SK-N-SH (cell line): ENCODE measurements around the gene NOL8. TPM values are rescaled to one million over a fixed set of nuclear protein-coding genes. Genes with fewer than 3 reads are reported as not detected.

ENCODE experiments used
- CTCF ChIA-PET: fragments of 300-600, 350-600 bp; formaldehyde crosslinking; extraction: SDS; loops from one replicate; lab custom pipeline; 2021; lab: Yijun Ruan, JAX
- POLR2A ChIA-PET: fragments of 350-600 bp; sonication (Branson Sonifier 250); formaldehyde crosslinking; extraction: SDS; loops from one replicate; lab custom pipeline; 2020; ENCODE audit warnings: antibody characterized with exemption, inconsistent platforms; lab: Yijun Ruan, JAX
- DNase-seq: peaks from one replicate; pipeline ENCODE4 v3.0.0; 2012
- H2AFZ ChIP-seq: fragments of 200-600 bp; sonication (generic); 2 replicates; pipeline ENCODE4 v1.8.1; 2016; ENCODE audit warnings: antibody characterized with exemption, mild to moderate bottlenecking, low read depth
- H3F3A ChIP-seq: fragments of 200-600 bp; sonication (generic); replicated peaks from 2 replicates; pipeline ENCODE3; 2016; ENCODE audit warnings: antibody characterized with exemption, mild to moderate bottlenecking; ENCODE audit not compliant: insufficient read depth
- H3K27ac ChIP-seq, 2 experiments: fragments of 200-500 bp in 1 of 2; fragments of 200-600 bp in 1 of 2; sonication (Bioruptor generic) in 1 of 2; sonication (generic), shearing (Covaris generic) in 1 of 2; 2 replicates each; pipeline versions ENCODE4 v1.5.1 to v1.6.1; 2014 to 2016; ENCODE audit warnings: low read depth in 2 of 2, inconsistent platforms in 1 of 2, low read length in 1 of 2, mild to moderate bottlenecking in 1 of 2, mixed read lengths in 1 of 2
- H3K27me3 ChIP-seq: fragments of 200-600 bp; sonication (generic), shearing (Covaris generic); 2 replicates; pipeline ENCODE4 v1.6.1; 2016; ENCODE audit warnings: mixed run types; ENCODE audit not compliant: insufficient read depth
- H3K36me3 ChIP-seq, 2 experiments: fragments of 200-500 bp in 1 of 2; fragments of 200-600 bp in 1 of 2; sonication (Bioruptor generic) in 1 of 2; sonication (generic) in 1 of 2; replicated peaks in 1 of 2; 2 replicates each; pipeline versions ENCODE3 to v1.5.1; 2014 to 2016; ENCODE audit warnings: low read length in 1 of 2, mild to moderate bottlenecking in 1 of 2; ENCODE audit not compliant: insufficient read depth in 2 of 2, control insufficient read depth in 1 of 2
- H3K4me1 ChIP-seq, 2 experiments: fragments of 200-500 bp in 1 of 2; fragments of 200-600 bp in 1 of 2; sonication (Bioruptor generic) in 1 of 2; sonication (generic), shearing (Covaris generic) in 1 of 2; 2 replicates each; pipeline versions ENCODE4 v1.5.1 to v1.6.1; 2014 to 2016; ENCODE audit warnings: low read depth in 1 of 2, low read length in 1 of 2, mixed run types in 1 of 2; ENCODE audit not compliant: insufficient read depth in 2 of 2, control insufficient read depth in 1 of 2
- H3K4me2 ChIP-seq: fragments of 200-600 bp; sonication (generic), shearing (Covaris generic); 2 replicates; pipeline ENCODE4 v1.6.1; 2017; ENCODE audit warnings: mixed run types
- H3K4me3 ChIP-seq, 2 experiments: fragments of 200-500 bp in 1 of 2; fragments of 200-600 bp in 1 of 2; sonication (Bioruptor generic) in 1 of 2; sonication (generic), shearing (Covaris generic) in 1 of 2; 2 replicates each; pipeline versions ENCODE4 v1.5.1 to v1.8.1; 2014 to 2016; ENCODE audit warnings: low read depth in 2 of 2, inconsistent platforms in 1 of 2, low read length in 1 of 2, mild to moderate bottlenecking in 1 of 2, mixed read lengths in 1 of 2, moderate library complexity in 1 of 2
- H3K79me2 ChIP-seq: fragments of 200-600 bp; sonication (generic); 2 replicates; pipeline ENCODE4 v1.8.1; 2017; ENCODE audit warnings: mild to moderate bottlenecking; ENCODE audit not compliant: insufficient read depth
- H3K9ac ChIP-seq: fragments of 200-600 bp; sonication (generic); 2 replicates; pipeline ENCODE4 v1.6.1; 2017; ENCODE audit warnings: mixed run types
- H3K9me2 ChIP-seq: fragments of 200-600 bp; sonication (generic); 2 replicates; pipeline ENCODE4 v1.6.1; 2017; ENCODE audit warnings: mixed run types
- H3K9me3 ChIP-seq: fragments of 200-600 bp; sonication (generic); 2 replicates; pipeline ENCODE4 v1.6.1; 2017; ENCODE audit warnings: mixed run types, mild to moderate bottlenecking, moderate library complexity
- H4K20me1 ChIP-seq: fragments of 200-600 bp; sonication (generic); 2 replicates; pipeline ENCODE4 v1.6.1; 2017; ENCODE audit warnings: mild to moderate bottlenecking, mixed run types; ENCODE audit not compliant: insufficient read depth
- CHD2 ChIP-seq: fragments of 150-350 bp; IDR thresholded peaks from 2 replicates; pipeline ENCODE4 v1.6.1; 2018; ENCODE audit warnings: low read length; ENCODE audit not compliant: partially characterized antibody
- ELF1 ChIP-seq: IDR thresholded peaks from 2 replicates; pipeline ENCODE4 v1.4.0; 2012
- EP300 ChIP-seq, 2 experiments: IDR thresholded peaks; 2 replicates each; pipeline versions ENCODE4 v1.4.0 to v1.6.1; 2012; ENCODE audit warnings: borderline replicate concordance in 1 of 2, low read depth in 1 of 2, low read length in 1 of 2
- EZH2phosphoT487 ChIP-seq: fragments of 200-600 bp; sonication (generic); IDR thresholded peaks from 2 replicates; pipeline ENCODE4 v1.6.1; 2017; ENCODE audit warnings: low read depth, mixed run types, mild to moderate bottlenecking, antibody characterized with exemption, moderate library complexity, borderline replicate concordance
- FOSL2 ChIP-seq: IDR thresholded peaks from 2 replicates; pipeline ENCODE4 v1.4.0; 2012; ENCODE audit warnings: low read depth, mild to moderate bottlenecking, moderate library complexity, borderline replicate concordance
- FOXJ3 ChIP-seq: sonication (generic); formaldehyde crosslinking; IDR thresholded peaks from 2 replicates; pipeline ENCODE4 v1.5.1; 2020; ENCODE audit warnings: mild to moderate bottlenecking, missing genetic modification reagents
- FOXM1 ChIP-seq: IDR thresholded peaks from 2 replicates; pipeline ENCODE4 v1.4.0; 2012; ENCODE audit warnings: low read depth, mild to moderate bottlenecking
- GABPA ChIP-seq: IDR thresholded peaks from 2 replicates; pipeline ENCODE4 v1.4.0; 2012; ENCODE audit warnings: low read depth, mild to moderate bottlenecking
- JUND ChIP-seq: IDR thresholded peaks from 2 replicates; pipeline ENCODE4 v1.4.0; 2012
- MEF2A ChIP-seq: IDR thresholded peaks from 2 replicates; pipeline ENCODE4 v1.4.0; 2012; ENCODE audit warnings: low read depth, borderline replicate concordance
- NFIC ChIP-seq: IDR thresholded peaks from 2 replicates; pipeline ENCODE4 v1.4.0; 2012; ENCODE audit warnings: borderline replicate concordance
- RAD21 ChIP-seq: IDR thresholded peaks from 2 replicates; pipeline ENCODE4 v1.6.1; 2012; ENCODE audit warnings: mild to moderate bottlenecking, low read length
- RFX5 ChIP-seq: IDR thresholded peaks from 2 replicates; pipeline ENCODE4 v1.6.1; 2012; ENCODE audit warnings: mild to moderate bottlenecking, improper control_type of control experiment, low read length
- RXRA ChIP-seq: IDR thresholded peaks from 2 replicates; pipeline ENCODE4 v1.4.0; 2012; ENCODE audit warnings: low read depth, mild to moderate bottlenecking, borderline replicate concordance
- SIN3A ChIP-seq: IDR thresholded peaks from 2 replicates; pipeline ENCODE4 v1.6.1; 2012; ENCODE audit warnings: low read depth, mild to moderate bottlenecking, low read length, moderate library complexity, borderline replicate concordance
- TAF1 ChIP-seq: IDR thresholded peaks from 2 replicates; pipeline ENCODE4 v1.6.1; 2012; ENCODE audit warnings: low read depth, mild to moderate bottlenecking, low read length, moderate library complexity, borderline replicate concordance
- TCF12 ChIP-seq: IDR thresholded peaks from 2 replicates; pipeline ENCODE4 v1.4.0; 2012
- TEAD4 ChIP-seq: IDR thresholded peaks from 2 replicates; pipeline ENCODE4 v1.4.0; 2012; ENCODE audit warnings: mild to moderate bottlenecking, borderline replicate concordance; ENCODE audit not compliant: insufficient read depth
- YY1 ChIP-seq: IDR thresholded peaks from 2 replicates; pipeline ENCODE4 v1.4.0; 2012; ENCODE audit warnings: low read depth, mild to moderate bottlenecking
- ZBTB33 ChIP-seq: IDR thresholded peaks from 2 replicates; pipeline ENCODE4 v1.4.0; 2012; ENCODE audit warnings: low read depth, borderline replicate concordance
- WGBS: methylation state at CpG from one replicate; pipeline ENCODE4 v1.1.6; 2017; ENCODE audit warnings: low lambda C conversion rate; 5-methylcytosine and 5-hydroxymethylcytosine counted together
- polyA plus RNA-seq, 3 experiments: library from polyadenylated mRNA; depleted of rRNA; stranded (reverse); fragments of >200 nt; gene quantifications; 2 replicates each; pipeline ENCODE4 v1.2.3, GENCODE V29; 2012
- TF ChIP-seq, protein P1 (sequence below): IDR thresholded peaks from 2 replicates; pipeline ENCODE4 v1.4.0; 2012; ENCODE audit warnings: low read depth
- TF ChIP-seq, protein P2 (sequence below): fragments of 150-350 bp; IDR thresholded peaks from 2 replicates; pipeline ENCODE4 v1.6.1; 2016; ENCODE audit warnings: mild to moderate bottlenecking, low read depth, low read length

Gene NOL8
- polyA plus RNA-seq, 1 of the 3 experiments (the other 2 are of a cell fraction) = 9.6 TPM

GRCh38 chr9:92291577-92291976 lies 33.6 kb downstream of the NOL8 start (continued):
- no peak for TF ChIP-seq ZBTB33
- no peak for TF ChIP-seq TEAD4
- TF ChIP-seq ELF1 = no peak
- no peak for TF ChIP-seq RFX5
- no peak for TF ChIP-seq CHD2
- no peak for TF ChIP-seq MEF2A
- TF ChIP-seq EZH2phosphoT487 = no peak
- no peak for TF ChIP-seq SIN3A
- TF ChIP-seq, protein P1, sequence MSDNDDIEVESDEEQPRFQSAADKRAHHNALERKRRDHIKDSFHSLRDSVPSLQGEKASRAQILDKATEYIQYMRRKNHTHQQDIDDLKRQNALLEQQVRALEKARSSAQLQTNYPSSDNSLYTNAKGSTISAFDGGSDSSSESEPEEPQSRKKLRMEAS = no peak

- WGBS = 97% methylated on average over 1 of the region's 1 CpG
- ChIA-PET POLR2A (no interaction called here), CTCF (interaction anchor here (0.6 to 4.2 kb wide), 6 partner anchors 9 to 151 kb away, joined by 3 to 32 read pairs (median 4); partner anchors contain the start of gene NOL8)
- DNase-seq = no peak
- no peak overlapping the region for H2AFZ ChIP-seq
- no peak overlapping the region for H3K4me3 ChIP-seq
- H4K20me1 ChIP-seq = peaks cover 15% of the 10 kb centered on the region; the same call in 1 of the 2 replicates
- H3K27ac ChIP-seq = no peak overlapping the region
- no peaks in the 10 kb centered on the region for H3K9me2 ChIP-seq
- H3K36me3 ChIP-seq = peaks cover 39 to 47% of the 10 kb centered on the region in 2 experiments
- no peak overlapping the region for H3K9ac ChIP-seq
- H3K27me3 ChIP-seq = no peaks in the 10 kb centered on the region
- TF ChIP-seq CHD2 (no peak), NFIC (no peak), MEF2A (no peak), TAF1 (no peak), FOSL2 (no peak), JUND (no peak), TEAD4 (no peak), RAD21 (no peak), EZH2phosphoT487 (no peak), FOXJ3 (no peak), GABPA (no peak), RXRA (no peak), YY1 (no peak), EP300 (IDR thresholded peaks at IDR 0.05; ENCODE audit: borderline replicate concordance in 1 of 2, low read depth in 1 of 2, low read length in 1 of 2) (no peak), FOXM1 (no peak), TCF12 (no peak)
- TF ChIP-seq, protein P2, sequence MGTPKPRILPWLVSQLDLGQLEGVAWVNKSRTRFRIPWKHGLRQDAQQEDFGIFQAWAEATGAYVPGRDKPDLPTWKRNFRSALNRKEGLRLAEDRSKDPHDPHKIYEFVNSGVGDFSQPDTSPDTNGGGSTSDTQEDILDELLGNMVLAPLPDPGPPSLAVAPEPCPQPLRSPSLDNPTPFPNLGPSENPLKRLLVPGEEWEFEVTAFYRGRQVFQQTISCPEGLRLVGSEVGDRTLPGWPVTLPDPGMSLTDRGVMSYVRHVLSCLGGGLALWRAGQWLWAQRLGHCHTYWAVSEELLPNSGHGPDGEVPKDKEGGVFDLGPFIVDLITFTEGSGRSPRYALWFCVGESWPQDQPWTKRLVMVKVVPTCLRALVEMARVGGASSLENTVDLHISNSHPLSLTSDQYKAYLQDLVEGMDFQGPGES = no peak
- TF ChIP-seq, protein P1 = no peak
- H3K4me2 ChIP-seq = no peak overlapping the region; the same call in 1 of the 2 replicates
- peaks cover 79% of the 10 kb centered on the region for H3K79me2 ChIP-seq
- no peaks in the 10 kb centered on the region for H3K9me3 ChIP-seq
- peaks cover 18% of the 10 kb centered on the region for H3F3A ChIP-seq
- H3K4me1 ChIP-seq = peaks cover 5 to 15% of the 10 kb centered on the region in 2 experiments; a peak in 3 of 4 replicates
Measured at GRCh38 chr9:92290785-92291429, 34.2 kb downstream of the NOL8 start.
